Activated CD8-positive, alpha-beta memory T cell treated with anti-CD3 and anti-CD28 coated beads, Interleukin-2, amount 50 U/mL, for 1 hour (primary cell): ENCODE measurements around the gene ACBD6.

Experiments used
- DNase-seq: peaks from one replicate; pipeline ENCODE4 v3.0.0-alpha.2; 2020; ENCODE audit errors: extremely low read depth

Gene ACBD6

GRCh38 chr1:180291004-180291403 lies 211.4 kb downstream of the ACBD6 start:
- DNase-seq, result no peak

GRCh38 chr1:180290265-180291001 lies 211.9 kb downstream of the ACBD6 start:
- DNase-seq, result no peak

GRCh38 chr1:180288940-180289339 lies 213.4 kb downstream of the ACBD6 start:
- DNase-seq, result no peak

GRCh38 chr1:180287988-180288705 lies 214.2 kb downstream of the ACBD6 start:
- DNase-seq, result no peak

GRCh38 chr1:180286417-180286816 lies 216.0 kb downstream of the ACBD6 start:
- DNase-seq, result no peak

- no peak for DNase-seq
These were observed 219.3 kb downstream of the ACBD6 start for GRCh38 chr1:180283098-180283497.

- no peak for DNase-seq
These were observed 219.9 kb downstream of the ACBD6 start for GRCh38 chr1:180282401-180283044.

- DNase-seq, result no peak
These were observed 220.9 kb downstream of the ACBD6 start for GRCh38 chr1:180281490-180281889.

- DNase-seq, result no peak
These were observed 221.8 kb downstream of the ACBD6 start for GRCh38 chr1:180280617-180281016.

GRCh38 chr1:180279651-180280050 lies 222.7 kb downstream of the ACBD6 start:
- no peak for DNase-seq

GRCh38 chr1:180278596-180279395 lies 223.6 kb downstream of the ACBD6 start:
- DNase-seq, result no peak

GRCh38 chr1:180278194-180278515 lies 224.2 kb downstream of the ACBD6 start:
- DNase-seq, result no peak

GRCh38 chr1:180277476-180278193 lies 224.7 kb downstream of the ACBD6 start:
- DNase-seq, result no peak

GRCh38 chr1:180275726-180276125 lies 226.7 kb downstream of the ACBD6 start:
- DNase-seq, result no peak

- DNase-seq, result no peak
These were observed 228.2 kb downstream of the ACBD6 start for GRCh38 chr1:180274221-180274620.

GRCh38 chr1:180273066-180273465 lies 229.3 kb downstream of the ACBD6 start:
- no peak for DNase-seq

GRCh38 chr1:180272395-180272794 lies 230.0 kb downstream of the ACBD6 start:
- no peak for DNase-seq

GRCh38 chr1:180271272-180272255 lies 230.8 kb downstream of the ACBD6 start:
- DNase-seq, result no peak

GRCh38 chr1:180270530-180271271 lies 231.7 kb downstream of the ACBD6 start:
- DNase-seq, result no peak
